T-helper 2 cell treated with Interferon-gamma antibody and Interleukin-4, amounts not matched to agents 5 μg/mL and 100 μg/mL, for 36 hours (primary cell): ENCODE data around the gene MYADML2.
A peak's percentile ranks its signal among the peaks of the same experiment; 100 is the strongest.

Source experiments
- DNase-seq: peaks from one replicate; pipeline ENCODE4 v3.0.0; 2021; ENCODE audit warnings: low spot score
- H3K27ac Mint-ChIP-seq: one replicate; pipeline ENCODE4 v1.8.0; 2021; ENCODE audit warnings: mild to moderate bottlenecking, mixed read lengths
- H3K27me3 Mint-ChIP-seq: one replicate; pipeline ENCODE4 v1.8.0; 2021; ENCODE audit warnings: low read depth, mixed read lengths
- H3K36me3 Mint-ChIP-seq: one replicate; pipeline ENCODE4 v1.8.0; 2021; ENCODE audit warnings: low read depth, mixed read lengths
- H3K4me1 Mint-ChIP-seq: one replicate; pipeline ENCODE4 v1.8.0; 2021; ENCODE audit warnings: low read depth, mixed read lengths
- H3K4me3 Mint-ChIP-seq: one replicate; pipeline ENCODE4 v1.8.0; 2022; ENCODE audit warnings: mild to moderate bottlenecking, moderate library complexity, mixed read lengths
- H3K9me3 Mint-ChIP-seq: one replicate; pipeline ENCODE4 v1.8.0; 2021; ENCODE audit warnings: mixed read lengths

The MYADML2 gene

DNA sequence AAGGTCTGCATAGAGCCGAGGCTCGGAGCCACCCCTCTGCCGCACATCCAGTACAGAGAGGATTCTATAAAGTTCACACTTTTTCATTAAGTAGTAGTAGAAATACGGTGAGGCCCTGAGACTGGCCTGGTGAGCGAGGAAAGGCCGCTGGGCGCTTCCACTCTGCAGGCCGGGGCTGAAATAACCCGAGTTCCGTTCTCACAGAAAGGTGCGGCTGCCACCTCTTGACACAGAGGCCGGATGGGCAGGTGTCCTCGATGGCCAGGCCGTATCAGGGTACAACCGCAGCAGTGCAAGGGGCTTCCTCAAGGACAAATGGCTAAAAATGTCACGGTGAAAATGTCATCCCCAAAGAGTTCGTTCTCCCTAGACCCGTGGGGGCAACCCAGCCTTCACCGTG, 35.1 kb downstream of the MYADML2 start:
- H3K9me3 Mint-ChIP-seq, result no peaks in the 10 kb centered on the region
- DNase-seq, result no peak
- no peak overlapping the region for H3K27ac Mint-ChIP-seq
- H3K4me1 Mint-ChIP-seq, result peaks cover 19% of the 10 kb centered on the region
- H3K4me3 Mint-ChIP-seq, result peak overlapping the region; percentile 50
- peaks cover 32% of the 10 kb centered on the region for H3K36me3 Mint-ChIP-seq
- H3K27me3 Mint-ChIP-seq, result no peaks in the 10 kb centered on the region

DNA sequence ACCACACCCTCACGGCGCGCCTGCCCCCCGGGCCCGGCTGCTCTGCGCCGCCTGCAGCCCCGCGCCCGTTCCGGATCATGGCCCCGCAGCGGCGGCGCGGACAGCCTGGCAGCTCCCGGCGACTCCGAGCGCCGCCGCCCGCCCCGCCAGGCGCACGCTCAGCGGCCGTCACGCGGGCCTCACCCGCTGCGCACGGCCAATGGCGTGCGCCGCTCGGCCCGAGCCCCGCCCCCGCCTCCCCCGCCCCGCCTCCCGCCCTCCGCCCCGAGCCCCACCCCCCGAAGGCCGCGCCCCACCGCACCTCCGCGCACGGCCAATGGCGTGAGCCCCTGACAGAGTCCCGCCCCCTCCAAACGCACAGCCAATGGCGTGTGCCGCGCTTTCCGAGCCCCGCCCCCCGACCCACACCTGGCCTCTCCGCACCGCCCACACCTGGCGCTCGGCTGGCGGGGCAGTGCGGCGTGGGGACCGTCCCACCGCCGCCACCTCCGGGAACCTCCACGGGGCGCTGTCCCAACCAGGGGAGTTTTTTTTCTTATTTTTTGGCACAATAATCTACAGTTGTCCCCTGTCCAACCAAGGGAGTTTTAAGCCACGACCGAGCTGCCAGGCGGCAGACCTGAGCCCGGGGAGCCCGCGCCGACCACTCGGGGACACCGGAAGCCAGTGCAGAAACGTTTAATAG, 35.6 kb downstream of the MYADML2 start, which contains the start of gene PCYT2:
Gene PCYT2 (minus strand): TSS at position 123 of the 685 bp plus-strand sequence. CDS start 44 bp downstream, at position 79.
- H3K36me3 Mint-ChIP-seq, result peaks cover 34% of the 10 kb centered on the region
- DNase-seq, result peak; percentile 91
- peak within 1 kb of the TSS; percentile 75 for H3K27ac Mint-ChIP-seq
- H3K4me1 Mint-ChIP-seq, result peaks cover 16% of the 10 kb centered on the region
- peak within 1 kb of the TSS; percentile 87 for H3K4me3 Mint-ChIP-seq
- no peaks in the 10 kb centered on the region for H3K9me3 Mint-ChIP-seq
- no peaks in the 10 kb centered on the region for H3K27me3 Mint-ChIP-seq

DNA sequence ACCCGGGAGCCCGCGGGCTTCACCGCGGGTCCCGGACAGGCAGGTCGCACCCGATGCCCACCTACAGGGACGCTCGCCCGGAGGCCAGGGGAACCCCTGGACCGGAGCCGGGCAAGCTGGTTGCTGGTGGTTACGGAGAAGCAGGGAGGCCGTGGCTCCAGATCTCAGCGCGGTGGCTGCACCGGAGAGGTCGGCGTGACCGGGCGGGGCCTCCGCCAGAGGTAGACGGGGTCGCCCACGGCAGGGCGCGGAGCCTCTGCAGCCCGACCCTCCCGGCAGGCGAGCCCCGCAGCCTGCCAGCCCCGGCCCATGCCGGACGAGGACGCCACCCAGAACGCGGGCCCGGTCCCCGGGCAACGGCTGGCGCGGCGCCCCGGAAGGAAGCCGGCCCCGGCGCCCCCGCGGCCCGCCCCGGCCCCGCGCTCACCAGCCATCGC, 36.2 kb downstream of the MYADML2 start:
- Mint-ChIP-seq H3K27me3 (no peaks in the 10 kb centered on the region), H3K27ac (peak overlapping the region; percentile 75)
- no peak for DNase-seq

DNA sequence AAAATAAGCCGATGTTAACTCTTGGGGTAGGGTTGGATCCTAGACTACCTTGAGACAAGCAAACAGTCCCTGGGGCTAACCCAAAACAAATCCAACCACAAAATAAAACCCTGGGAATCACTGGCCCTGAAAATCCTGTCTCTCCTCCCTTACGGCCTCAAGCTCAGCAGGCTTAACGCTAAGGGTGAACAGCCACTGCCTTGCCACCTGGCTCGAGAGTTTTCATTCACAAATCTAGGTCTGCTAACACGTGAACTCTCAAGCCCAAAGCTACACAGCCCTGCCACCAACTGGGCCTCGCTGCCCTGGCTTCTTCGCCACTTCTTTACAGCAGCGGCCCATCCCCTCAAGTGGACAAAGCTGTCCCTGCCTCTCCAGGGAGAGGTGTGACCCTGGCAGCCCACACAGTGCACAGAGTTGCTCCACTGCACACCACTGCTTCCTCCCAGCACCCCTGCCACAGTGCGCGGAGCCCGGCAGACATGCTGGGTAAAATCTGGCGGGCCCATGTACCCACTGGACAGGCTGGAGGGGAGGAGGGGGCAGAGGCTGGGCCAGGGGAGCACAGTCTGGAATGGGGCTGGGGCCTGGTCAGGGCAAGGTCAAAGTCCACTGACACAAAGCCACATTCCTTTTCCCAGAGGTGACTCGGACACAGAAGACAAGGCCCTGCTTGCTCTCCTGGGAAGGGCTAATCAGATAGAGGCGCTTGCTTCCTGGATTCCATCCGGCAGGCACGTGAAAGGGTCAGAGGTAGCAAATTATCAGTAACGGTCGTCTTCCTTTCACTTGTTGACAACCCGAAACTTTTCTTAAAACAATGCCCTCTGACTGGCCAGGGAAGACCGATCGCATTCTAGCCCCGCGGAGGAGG, 36.8 kb downstream of the MYADML2 start:
- H3K36me3 Mint-ChIP-seq, result peaks cover 30% of the 10 kb centered on the region
- peak overlapping the region; percentile 75 for H3K27ac Mint-ChIP-seq
- H3K27me3 Mint-ChIP-seq, result no peaks in the 10 kb centered on the region
- no peak for DNase-seq
- no peaks in the 10 kb centered on the region for H3K9me3 Mint-ChIP-seq
- peak overlapping the region; percentile 87 for H3K4me3 Mint-ChIP-seq
- H3K4me1 Mint-ChIP-seq, result peaks cover 13% of the 10 kb centered on the region

More for the DNA sequence above, 36.2 kb downstream of the MYADML2 start:
- H3K36me3 Mint-ChIP-seq, result peaks cover 34% of the 10 kb centered on the region
- peak overlapping the region; percentile 87 for H3K4me3 Mint-ChIP-seq
- peaks cover 13% of the 10 kb centered on the region for H3K4me1 Mint-ChIP-seq
- no peaks in the 10 kb centered on the region for H3K9me3 Mint-ChIP-seq

DNA sequence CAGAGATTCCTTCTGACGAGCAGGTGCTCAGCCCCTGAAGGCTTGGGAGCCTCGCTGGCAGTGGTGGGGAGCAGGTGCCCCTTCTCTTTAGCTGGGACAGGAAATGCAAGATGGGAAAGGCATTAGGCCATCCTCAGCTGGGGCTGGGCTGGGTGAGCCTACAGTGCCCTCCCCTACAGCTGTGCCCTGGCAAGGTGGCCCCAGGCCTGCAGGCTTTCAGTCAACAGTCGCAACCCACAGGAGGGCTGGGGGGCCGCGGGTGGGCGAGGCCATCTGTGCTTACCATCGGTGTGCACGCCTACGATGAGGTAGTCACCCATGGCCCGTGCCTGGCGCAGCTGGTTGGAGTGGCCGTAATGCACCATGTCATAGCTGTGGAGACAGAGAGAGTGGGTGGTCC, 37.8 kb downstream of the MYADML2 start:
- Mint-ChIP-seq H3K4me1 (peaks cover 13% of the 10 kb centered on the region), H3K9me3 (no peaks in the 10 kb centered on the region), H3K27me3 (no peaks in the 10 kb centered on the region), H3K36me3 (peaks cover 25% of the 10 kb centered on the region), H3K27ac (no peak overlapping the region), H3K4me3 (peak overlapping the region; percentile 38)
- no peak for DNase-seq

DNA sequence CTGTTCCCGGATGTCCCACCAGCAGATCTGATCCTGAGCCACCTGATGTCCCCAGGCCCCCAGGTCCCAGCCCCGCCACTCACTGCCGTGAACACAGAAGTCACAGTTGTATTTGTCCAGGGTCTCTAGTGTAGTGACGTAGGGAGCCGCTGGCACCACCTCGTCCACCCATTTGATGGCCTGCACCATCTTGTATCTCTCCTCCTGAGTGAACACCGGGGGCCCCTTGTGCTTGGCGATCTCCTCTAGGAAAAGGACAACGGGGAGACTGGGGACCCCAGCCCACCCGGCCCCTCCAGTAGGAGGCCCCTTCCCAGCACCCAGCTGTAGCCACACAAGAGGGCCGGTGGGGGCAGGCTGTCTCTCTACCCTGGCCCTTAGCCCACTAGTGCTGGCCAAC, 38.2 kb downstream of the MYADML2 start:
- H3K4me3 Mint-ChIP-seq, result no peak overlapping the region
- H3K4me1 Mint-ChIP-seq, result peaks cover 13% of the 10 kb centered on the region
- H3K36me3 Mint-ChIP-seq, result peaks cover 24% of the 10 kb centered on the region
- H3K27me3 Mint-ChIP-seq, result no peaks in the 10 kb centered on the region
- DNase-seq, result no peak
- no peaks in the 10 kb centered on the region for H3K9me3 Mint-ChIP-seq
- H3K27ac Mint-ChIP-seq, result no peak overlapping the region

DNA sequence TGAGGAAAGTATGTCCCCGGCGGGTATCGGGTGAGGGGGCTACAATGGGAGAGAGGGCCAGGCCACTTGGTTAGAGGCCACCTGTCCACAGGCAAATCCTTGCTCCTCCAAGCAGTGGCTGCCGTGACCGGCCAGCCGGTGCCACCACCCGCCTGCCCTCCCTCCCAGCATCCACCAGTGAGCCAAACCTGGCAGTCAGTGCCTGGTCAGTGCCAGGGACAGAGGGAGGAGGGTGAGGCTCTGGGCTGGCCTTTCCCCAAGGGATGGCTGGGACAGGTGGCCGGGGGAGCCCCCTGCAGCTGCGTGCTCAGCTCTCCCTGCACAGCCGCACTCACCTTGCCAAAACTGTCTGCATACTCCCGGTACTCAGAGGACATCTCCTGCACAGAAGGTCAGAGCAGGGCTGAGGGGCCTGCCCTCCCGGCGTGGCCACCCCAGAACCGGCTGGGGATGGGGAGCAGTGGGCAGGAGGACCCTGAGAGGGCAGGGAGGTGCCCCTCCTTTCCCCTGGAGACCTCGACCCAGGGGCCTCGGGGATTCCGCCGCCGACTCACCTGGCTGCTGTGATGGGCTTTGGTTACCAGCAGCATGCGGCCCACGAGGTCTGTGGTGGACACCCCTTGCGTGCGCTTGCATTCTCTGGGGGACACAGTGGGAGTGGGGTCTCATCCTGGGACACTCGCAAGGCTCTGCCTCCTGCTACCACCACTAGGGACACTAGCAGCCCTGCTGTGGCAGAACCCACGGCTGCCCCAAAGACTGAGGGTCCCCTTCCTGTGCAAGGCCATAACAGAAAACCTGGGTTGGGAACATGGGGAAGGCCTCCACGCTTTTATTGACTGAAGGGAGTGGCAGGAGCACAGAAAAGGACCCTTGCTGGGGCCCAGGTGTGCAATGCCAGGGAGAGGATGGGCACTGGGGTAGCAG, 39.6 kb downstream of the MYADML2 start:
- DNase-seq, result no peak
- no peaks in the 10 kb centered on the region for H3K9me3 Mint-ChIP-seq
- peaks cover 15% of the 10 kb centered on the region for H3K36me3 Mint-ChIP-seq

DNA sequence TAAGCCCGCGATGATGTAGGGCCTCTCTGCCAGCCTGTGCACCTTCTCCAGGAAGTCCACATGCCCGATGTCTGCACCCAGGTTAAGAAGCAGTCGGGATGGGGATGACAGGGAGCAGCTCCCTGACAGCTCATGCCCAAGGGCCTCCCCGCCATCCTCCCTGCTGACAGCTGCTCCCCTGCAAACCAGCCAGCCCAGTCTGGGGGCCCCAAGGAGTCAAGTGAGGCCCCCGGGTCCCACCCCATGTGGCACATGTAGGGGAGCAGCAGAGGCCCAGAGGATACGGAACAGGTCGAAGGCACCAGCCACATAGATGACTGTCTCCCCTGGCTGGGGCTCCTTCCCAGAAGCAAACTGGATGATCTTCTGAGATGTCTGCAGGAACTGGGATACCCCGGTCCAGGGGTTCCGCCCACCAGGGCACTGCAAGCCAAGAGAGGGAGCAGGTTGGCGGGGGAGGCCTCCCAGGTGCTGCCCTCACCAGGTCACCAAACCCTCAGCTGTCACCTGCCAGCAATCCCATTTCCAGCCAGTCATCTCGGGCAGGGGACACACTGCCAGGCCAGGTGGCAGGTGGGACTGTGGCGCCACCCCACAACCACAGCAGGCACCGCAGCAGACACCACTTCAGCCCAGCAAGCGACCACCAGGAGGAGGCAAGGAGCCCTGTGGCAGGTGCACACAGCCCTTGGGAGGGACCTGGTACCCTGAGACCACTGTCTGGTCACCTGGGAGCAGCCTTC, 40.4 kb downstream of the MYADML2 start:
- Mint-ChIP-seq H3K27me3 (no peaks in the 10 kb centered on the region), H3K9me3 (no peaks in the 10 kb centered on the region), H3K36me3 (peaks cover 9% of the 10 kb centered on the region), H3K4me1 (peaks cover 8% of the 10 kb centered on the region), H3K27ac (no peak overlapping the region), H3K4me3 (no peak overlapping the region)
- no peak for DNase-seq

More for the DNA sequence above, 39.6 kb downstream of the MYADML2 start:
- no peaks in the 10 kb centered on the region for H3K27me3 Mint-ChIP-seq
- H3K4me3 Mint-ChIP-seq, result no peak overlapping the region
- peaks cover 8% of the 10 kb centered on the region for H3K4me1 Mint-ChIP-seq
- no peak overlapping the region for H3K27ac Mint-ChIP-seq

DNA sequence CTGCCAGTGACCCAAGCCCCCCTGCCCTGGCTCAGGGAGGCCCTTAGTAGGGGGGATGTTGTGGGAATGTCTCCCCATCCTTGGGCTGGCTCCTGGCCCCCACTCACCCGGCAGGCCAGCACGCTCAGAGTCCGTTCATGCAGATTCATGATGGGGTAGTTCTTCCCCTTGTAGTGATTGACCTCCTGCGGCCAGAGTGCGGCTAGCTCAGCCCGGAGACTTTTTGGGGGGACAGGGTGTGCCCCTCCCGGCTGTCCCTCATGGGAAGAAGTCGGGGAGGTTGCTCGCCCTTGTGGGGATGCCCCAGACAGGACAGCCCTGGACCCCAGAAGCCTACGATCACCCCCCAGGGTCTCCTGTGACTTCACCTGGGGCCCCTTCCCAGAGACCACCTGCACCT, 41.0 kb downstream of the MYADML2 start:
- H3K27ac Mint-ChIP-seq, result no peak overlapping the region
- peaks cover 4% of the 10 kb centered on the region for H3K27me3 Mint-ChIP-seq
- DNase-seq, result no peak
- no peak overlapping the region for H3K4me3 Mint-ChIP-seq
- no peaks in the 10 kb centered on the region for H3K9me3 Mint-ChIP-seq
- H3K4me1 Mint-ChIP-seq, result peaks cover 8% of the 10 kb centered on the region
- peaks cover 12% of the 10 kb centered on the region for H3K36me3 Mint-ChIP-seq

DNA sequence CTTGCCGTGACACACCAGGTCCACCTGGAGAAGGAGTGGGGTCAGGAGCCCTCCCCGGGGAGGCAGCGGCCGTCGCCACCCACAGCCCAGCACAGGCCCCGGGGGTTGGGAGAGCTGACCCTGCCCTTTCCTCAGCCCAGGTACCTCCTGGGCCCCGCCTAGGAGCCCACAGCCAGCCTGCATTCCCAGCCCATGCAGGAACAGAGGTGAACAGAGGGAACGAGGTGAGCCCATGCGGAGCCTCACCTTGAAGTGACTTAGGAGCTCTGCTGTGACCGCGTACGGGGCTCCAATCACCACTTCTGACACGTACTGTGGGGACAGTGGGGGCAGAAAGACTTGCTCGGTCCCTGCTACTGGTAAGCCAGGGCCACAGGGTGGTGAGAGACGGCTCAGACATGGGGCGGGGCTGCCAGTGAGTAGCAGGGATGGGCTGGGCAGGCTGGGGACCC, 41.6 kb downstream of the MYADML2 start:
- H3K4me1 Mint-ChIP-seq, result peaks cover 10% of the 10 kb centered on the region
- no peaks in the 10 kb centered on the region for H3K9me3 Mint-ChIP-seq
- H3K36me3 Mint-ChIP-seq, result peaks cover 17% of the 10 kb centered on the region
- peaks cover 6% of the 10 kb centered on the region for H3K27me3 Mint-ChIP-seq
- no peak overlapping the region for H3K4me3 Mint-ChIP-seq
- DNase-seq, result no peak
- no peak overlapping the region for H3K27ac Mint-ChIP-seq

DNA sequence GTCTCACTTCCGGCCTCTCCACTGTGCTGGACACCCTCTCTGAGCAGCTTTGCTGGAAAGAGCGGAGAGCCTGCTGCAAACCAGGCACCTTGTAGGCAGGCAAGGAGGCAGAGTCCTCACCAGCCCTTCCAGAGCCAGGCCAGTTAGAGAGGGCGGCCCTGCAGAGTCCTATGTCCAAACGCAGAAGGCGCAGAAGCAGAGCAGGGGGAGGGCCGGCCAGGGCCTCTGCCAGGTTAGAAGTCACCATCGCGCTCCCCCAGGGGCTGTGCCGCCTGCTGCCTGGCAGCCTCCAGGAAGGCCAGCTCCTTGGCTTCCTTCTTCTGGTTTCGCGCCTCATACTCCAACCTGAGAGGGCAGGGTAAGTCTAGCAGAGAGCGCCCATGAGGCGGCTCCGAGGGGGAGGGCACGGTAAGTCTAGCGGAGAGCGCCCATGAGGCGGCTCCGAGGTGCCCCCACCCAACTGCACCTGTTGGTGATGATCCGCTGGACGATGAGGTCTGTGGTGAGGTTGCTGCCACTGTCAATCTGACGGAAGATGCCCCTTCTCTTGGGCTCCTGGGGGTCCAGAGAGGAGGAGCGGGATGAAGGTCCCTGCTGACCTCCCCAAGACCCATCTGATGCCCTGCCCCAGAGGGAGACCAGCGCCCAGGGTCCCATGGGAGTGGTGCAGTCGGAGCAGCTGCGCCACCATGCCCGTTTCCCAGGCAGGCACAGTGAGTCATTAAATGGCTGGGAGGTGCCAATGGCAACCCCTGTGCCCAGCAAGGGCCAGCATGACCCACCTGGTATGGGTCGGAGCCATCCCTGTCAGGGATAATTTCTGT, 42.2 kb downstream of the MYADML2 start:
- Mint-ChIP-seq H3K4me1 (peaks cover 6% of the 10 kb centered on the region), H3K36me3 (peaks cover 21% of the 10 kb centered on the region), H3K9me3 (no peaks in the 10 kb centered on the region), H3K27me3 (peaks cover 6% of the 10 kb centered on the region), H3K27ac (no peak overlapping the region), H3K4me3 (no peak overlapping the region)
- no peak for DNase-seq

DNA sequence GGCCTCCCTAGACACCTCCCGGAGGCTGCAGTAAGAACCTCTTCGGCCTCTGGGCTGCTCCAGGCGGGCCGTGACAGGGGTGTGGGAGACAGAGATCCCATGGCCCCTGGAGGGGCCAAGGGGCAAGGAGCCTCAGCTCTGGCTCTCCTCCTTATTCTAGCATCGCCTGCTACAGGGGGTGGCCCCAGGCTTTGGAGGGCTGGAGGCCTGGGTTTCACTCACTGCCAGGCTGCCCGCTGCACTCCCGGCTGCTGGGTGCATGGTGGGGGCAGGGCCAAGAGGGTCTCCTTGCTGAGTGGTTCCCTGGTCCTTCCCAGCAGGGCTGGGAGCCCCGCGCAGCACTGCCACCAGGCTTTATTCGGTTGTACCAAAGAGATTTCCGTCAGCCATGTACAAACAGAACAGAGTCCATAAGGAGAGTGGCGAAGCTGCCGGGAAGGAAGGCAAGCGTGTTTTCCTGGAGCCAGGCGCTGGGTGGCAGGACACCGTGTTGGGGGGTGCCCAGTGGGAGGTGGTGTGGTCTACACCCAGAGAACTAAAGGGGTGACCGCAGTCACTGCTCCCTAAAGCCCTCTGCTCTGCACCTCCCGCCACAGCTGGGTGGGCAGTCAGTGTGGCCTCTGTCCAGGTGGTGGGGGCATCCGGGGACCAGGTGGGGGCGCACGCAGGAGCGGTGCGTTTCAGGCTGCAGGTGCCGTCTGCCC, 43.0 kb downstream of the MYADML2 start:
- Mint-ChIP-seq H3K36me3 (peaks cover 22% of the 10 kb centered on the region), H3K4me1 (peaks cover 2% of the 10 kb centered on the region), H3K27me3 (peaks cover 6% of the 10 kb centered on the region)

More for the DNA sequence above, 43.0 kb downstream of the MYADML2 start:
- no peak overlapping the region for H3K27ac Mint-ChIP-seq
- no peak overlapping the region for H3K4me3 Mint-ChIP-seq
- H3K9me3 Mint-ChIP-seq, result no peaks in the 10 kb centered on the region
- no peak for DNase-seq
